ENCODE data around the gene HIPK2. TPM values are rescaled to one million over a fixed set of nuclear protein-coding genes. Genes with fewer than 3 reads are reported as not detected.
"Not testable (repeated sequence)": the region's sequence is repeated elsewhere in the genome, so short reads cannot be mapped to it uniquely, and the experiment has no call there.

The HIPK2 gene
- total RNA-seq, 2 donors from 2014 or later = 54.4 to 72.7 TPM

DNA sequence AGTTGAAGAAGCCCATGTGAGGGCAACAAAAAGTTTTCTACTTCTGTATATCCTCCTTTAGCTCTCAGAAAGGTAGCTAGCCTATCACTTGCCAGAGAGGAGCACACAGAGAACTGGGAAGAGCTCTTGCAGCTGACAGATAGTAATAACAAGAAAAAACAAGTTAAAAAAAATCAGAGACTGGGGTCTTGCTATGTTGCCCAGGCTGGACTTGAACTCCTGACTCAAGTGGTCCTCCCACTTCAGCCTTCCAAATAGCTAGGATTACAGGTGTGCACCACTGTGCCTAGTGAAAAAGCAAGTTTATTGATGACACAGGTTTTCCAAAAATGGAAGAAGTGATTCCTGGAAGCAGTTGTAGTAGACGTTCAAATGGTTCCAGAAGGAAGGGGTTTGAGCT lies 160.7 kb downstream of the HIPK2 start:
- Histone ChIP-seq H3K27ac (no peak overlapping the region), H3K4me1 (replicated peaks) (no peaks in the 10 kb centered on the region), H3K4me3 (no peak overlapping the region), H3K9me3 (no peaks in the 10 kb centered on the region), H3K27me3 (replicated peaks; ENCODE audit: insufficient read depth) (no peaks in the 10 kb centered on the region), H3K36me3 (no peaks in the 10 kb centered on the region)
- intact Hi-C loops (cut with DNase I) = no loop called here
- WGBS = 100% methylated on average over 1 of the region's 1 CpG
- TF ChIP-seq POLR2AphosphoS5 (IDR thresholded peaks at IDR 0.05) = no peak
- no peak for TF ChIP-seq POLR2A (IDR thresholded peaks at IDR 0.05)
- no peak for TF ChIP-seq CTCF (IDR thresholded peaks at IDR 0.05)
- DNase-seq (ENCODE audit: low spot score) = no peak

DNA sequence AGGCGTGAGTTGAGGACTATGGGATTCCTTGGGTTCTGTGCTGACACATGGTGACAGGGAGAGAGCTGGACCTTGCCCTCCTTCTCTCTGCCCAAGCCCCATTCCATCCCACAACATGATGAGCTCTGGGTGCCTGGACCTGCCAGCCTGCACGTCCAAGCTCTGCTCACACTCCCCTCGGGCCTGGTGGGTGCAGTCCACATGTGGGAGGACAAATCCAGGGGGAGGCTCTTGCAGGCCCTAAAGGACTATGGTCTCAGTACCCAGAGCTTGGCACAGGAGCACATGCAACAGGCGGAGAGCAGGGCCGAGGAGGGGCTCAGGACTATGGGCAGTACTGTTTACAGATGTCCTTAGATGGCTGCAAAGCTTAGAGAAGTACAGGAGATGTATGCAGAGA lies 162.9 kb downstream of the HIPK2 start:
- 79% methylated on average over 5 of the region's 5 CpGs for WGBS
- H3K27ac ChIP-seq = no peak overlapping the region
- intact Hi-C loops (cut with DNase I) = no loop called here
- DNase-seq (ENCODE audit: low spot score) = no peak
- H3K4me1 ChIP-seq (replicated peaks) = no peaks in the 10 kb centered on the region
- no peak overlapping the region for H3K4me3 ChIP-seq
- H3K27me3 ChIP-seq (replicated peaks; ENCODE audit: insufficient read depth) = no peaks in the 10 kb centered on the region
- no peaks in the 10 kb centered on the region for H3K36me3 ChIP-seq
- no peak for TF ChIP-seq POLR2A (IDR thresholded peaks at IDR 0.05)
- TF ChIP-seq POLR2AphosphoS5 (IDR thresholded peaks at IDR 0.05) = no peak
- TF ChIP-seq CTCF (IDR thresholded peaks at IDR 0.05) = no peak
- no peaks in the 10 kb centered on the region for H3K9me3 ChIP-seq

- H3K4me1 ChIP-seq (replicated peaks) = no peaks in the 10 kb centered on the region
- intact Hi-C loops (cut with DNase I) = no loop called here
- H3K27me3 ChIP-seq (replicated peaks; ENCODE audit: insufficient read depth) = no peaks in the 10 kb centered on the region
- no peaks in the 10 kb centered on the region for H3K9me3 ChIP-seq
- no peaks in the 10 kb centered on the region for H3K36me3 ChIP-seq
- WGBS = 82% methylated on average over 10 of the region's 10 CpGs
- TF ChIP-seq POLR2A (IDR thresholded peaks at IDR 0.05) = no peak
- no peak for TF ChIP-seq CTCF (IDR thresholded peaks at IDR 0.05)
- TF ChIP-seq POLR2AphosphoS5 (IDR thresholded peaks at IDR 0.05) = no peak
- H3K4me3 ChIP-seq = no peak overlapping the region
- no peak overlapping the region for H3K27ac ChIP-seq
- DNase-seq (ENCODE audit: low spot score) = no peak
Observed at GRCh38 chr7:139613971-139614411, 163.8 kb downstream of the HIPK2 start.

DNA sequence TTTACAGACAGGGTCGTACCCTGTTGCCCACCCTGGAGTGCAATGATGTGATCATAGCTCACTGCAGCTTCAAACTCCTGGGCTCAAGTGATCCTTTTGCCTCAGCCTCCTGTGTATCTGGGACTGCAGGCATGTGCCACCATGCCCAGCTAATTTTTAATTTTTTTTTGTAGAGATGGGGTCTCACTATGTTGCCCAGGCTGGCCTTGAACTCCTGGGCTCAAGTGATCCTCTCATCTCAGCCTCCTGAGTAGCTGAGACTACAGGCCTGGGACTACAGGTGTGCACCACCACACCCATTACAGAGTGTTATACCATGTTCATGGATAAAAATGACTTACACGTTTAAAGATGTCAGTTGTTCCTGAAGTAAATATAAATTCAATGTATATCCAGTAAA lies 166.2 kb downstream of the HIPK2 start:
- H3K4me1 ChIP-seq (replicated peaks); DNase-seq (ENCODE audit: low spot score): not testable (repeated sequence)
- 96% methylated on average over 2 of the region's 2 CpGs for WGBS

DNA sequence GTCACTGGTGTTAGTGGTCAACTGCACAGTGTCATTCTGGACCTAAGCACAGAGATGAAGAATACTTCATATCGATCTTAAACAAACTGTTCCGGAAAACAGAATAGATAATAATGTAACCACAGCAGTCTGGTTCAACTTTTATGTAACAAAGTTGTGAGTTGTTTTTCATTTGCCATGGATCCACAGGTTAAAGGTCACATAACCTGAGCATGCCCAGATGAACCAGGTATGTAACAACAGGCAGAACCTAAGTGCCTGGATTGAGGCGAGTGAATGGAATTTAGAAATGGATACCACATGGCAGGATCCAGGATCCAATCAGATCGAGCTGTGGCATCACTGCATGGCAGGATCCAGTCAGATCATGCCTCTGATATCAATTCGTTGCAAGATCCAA lies 167.2 kb downstream of the HIPK2 start:
- H3K4me1 ChIP-seq (replicated peaks) = no peaks in the 10 kb centered on the region
- H3K27ac ChIP-seq = no peak overlapping the region
- WGBS = 86% methylated on average over 5 of the region's 5 CpGs
- no peaks in the 10 kb centered on the region for H3K9me3 ChIP-seq
- H3K36me3 ChIP-seq = no peaks in the 10 kb centered on the region
- H3K27me3 ChIP-seq (replicated peaks; ENCODE audit: insufficient read depth) = no peaks in the 10 kb centered on the region
- intact Hi-C loops (cut with DNase I) = no loop called here
- H3K4me3 ChIP-seq = no peak overlapping the region
- TF ChIP-seq POLR2AphosphoS5 (IDR thresholded peaks at IDR 0.05) (no peak), POLR2A (IDR thresholded peaks at IDR 0.05) (no peak), CTCF (IDR thresholded peaks at IDR 0.05) (no peak)
- no peak for DNase-seq (ENCODE audit: low spot score)

More for the DNA sequence above, 166.2 kb downstream of the HIPK2 start:
- H3K9me3 ChIP-seq; H3K27ac ChIP-seq; H3K36me3 ChIP-seq; H3K4me3 ChIP-seq; H3K27me3 ChIP-seq (replicated peaks; ENCODE audit: insufficient read depth); intact Hi-C loops (cut with DNase I): not testable (repeated sequence)
